SKM-1 treated with dmso at 0.1 percent for 144 hours (cell line): ENCODE results near the gene CLVS2.

Experiments
- DNase-seq: peaks from one replicate; lab custom pipeline; 2025; ENCODE audit not compliant: unreplicated experiment; lab: John Stamatoyannopoulos, UW

Gene CLVS2

GRCh38 chr6:122995921-122996793 is at the start of gene CLVS2:
TSS of gene CLVS2 (plus strand) at chr6:122996235. CDS start at chr6:122997778, 1,543 bp downstream.
- DNase-seq: no peak

GRCh38 chr6:122947355-122947754 is 48.7 kb upstream of the CLVS2 start:
- DNase-seq: no peak

GRCh38 chr6:122953766-122954165 is 42.3 kb upstream of the CLVS2 start:
- DNase-seq: no peak

- no peak for DNase-seq
Observed at GRCh38 chr6:122956376-122956775, 39.7 kb upstream of the CLVS2 start.

GRCh38 chr6:122962000-122962624 is 33.9 kb upstream of the CLVS2 start:
- DNase-seq: no peak

GRCh38 chr6:122969999-122970533 is 26.0 kb upstream of the CLVS2 start:
- DNase-seq: no peak

- no peak for DNase-seq
Observed at GRCh38 chr6:122977180-122977579, 18.9 kb upstream of the CLVS2 start.

- peak; percentile 12 for DNase-seq
Observed at GRCh38 chr6:122984393-122984792, 11.6 kb upstream of the CLVS2 start.

GRCh38 chr6:122994256-122994655 is 1.8 kb upstream of the CLVS2 start:
- no peak for DNase-seq

GRCh38 chr6:122996794-122997505 is 915 bp downstream of the CLVS2 start:
- DNase-seq: no peak

- DNase-seq: no peak
Observed at GRCh38 chr6:122997541-122998150, 1.6 kb downstream of the CLVS2 start.

GRCh38 chr6:122998403-122998975 is 2.5 kb downstream of the CLVS2 start:
- no peak for DNase-seq

GRCh38 chr6:123000244-123000770 is 4.3 kb downstream of the CLVS2 start:
- no peak for DNase-seq

- no peak for DNase-seq
Observed at GRCh38 chr6:123001540-123001939, 5.5 kb downstream of the CLVS2 start.

- no peak for DNase-seq
Observed at GRCh38 chr6:123007885-123008284, 11.8 kb downstream of the CLVS2 start.

- no peak for DNase-seq
Observed at GRCh38 chr6:123009059-123009458, 13.0 kb downstream of the CLVS2 start.

- DNase-seq: no peak
Observed at GRCh38 chr6:123014835-123015234, 18.8 kb downstream of the CLVS2 start.

GRCh38 chr6:123016431-123017103 is 20.5 kb downstream of the CLVS2 start:
- no peak for DNase-seq

GRCh38 chr6:123017104-123017682 is 21.2 kb downstream of the CLVS2 start:
- no peak for DNase-seq

- DNase-seq: no peak
Observed at GRCh38 chr6:123022975-123023374, 26.9 kb downstream of the CLVS2 start.
